ENCODE results near the gene LARP1. TPM values are rescaled to one million over a fixed set of nuclear protein-coding genes. Genes with fewer than 3 reads are reported as not detected.

Gene LARP1
- total RNA-seq, 1 donor from 2014 or later, result 144 TPM

DNA sequence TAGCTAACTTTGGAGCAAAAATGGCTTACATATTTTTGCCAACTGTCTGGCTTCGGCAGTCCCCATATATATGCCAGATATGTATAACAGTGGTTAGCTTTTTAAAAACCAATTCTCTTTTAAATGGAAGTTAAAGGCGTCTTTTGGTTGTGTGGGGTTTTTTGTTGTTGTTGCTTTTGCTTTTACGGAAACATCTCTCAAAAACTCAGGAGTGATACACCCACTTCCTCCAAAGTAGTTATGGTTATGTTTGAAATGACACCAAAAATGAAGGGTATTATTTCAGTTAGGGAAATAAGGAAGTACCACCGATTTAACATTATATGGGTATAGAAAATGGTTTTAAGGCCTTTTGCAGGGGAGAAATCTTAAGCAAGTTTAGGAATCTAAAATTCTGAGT is 105.6 kb downstream of the LARP1 start:
- ATAC-seq, result no peak

GRCh38 chr5:154861946-154862345 is 106.8 kb downstream of the LARP1 start:
- no peak for ATAC-seq

- no peak for ATAC-seq
Measured at GRCh38 chr5:154862766-154863165, 107.6 kb downstream of the LARP1 start.

DNA sequence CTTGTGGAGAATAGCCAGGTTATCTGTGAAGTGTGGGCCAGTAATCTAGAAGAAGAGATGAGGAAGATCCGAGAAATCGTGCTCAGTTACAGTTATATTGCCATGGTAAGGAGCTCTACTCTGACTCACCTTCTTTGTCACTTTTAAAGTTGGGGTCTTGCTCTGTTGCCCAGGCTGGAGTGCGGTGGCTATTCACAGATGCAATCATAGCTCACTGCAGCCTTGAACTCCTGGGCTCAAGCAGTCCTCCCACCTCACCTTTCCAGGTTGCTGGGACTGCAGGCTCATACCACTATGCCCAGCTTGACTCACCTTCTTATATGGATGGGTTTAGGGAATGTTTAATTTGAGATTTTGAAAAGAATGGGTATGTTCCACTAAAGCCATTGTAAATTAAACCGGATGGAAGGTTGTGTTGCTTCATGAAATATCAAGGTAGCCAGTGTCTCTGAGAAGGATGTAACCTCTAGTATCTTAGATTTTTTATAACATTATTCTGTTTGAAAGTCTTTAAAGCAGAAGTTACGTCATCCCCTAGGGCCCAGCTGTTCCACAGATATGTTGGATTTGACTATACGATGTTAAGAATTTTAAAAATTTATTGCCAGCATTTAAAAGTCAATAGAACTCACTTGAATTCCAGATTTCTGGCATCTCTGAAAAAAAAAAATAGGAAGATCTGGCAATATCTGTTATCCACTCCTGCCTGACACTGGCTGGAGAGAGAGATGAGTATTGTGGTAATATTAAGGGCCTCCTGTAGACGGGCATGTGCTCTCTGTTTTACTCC is 108.3 kb downstream of the LARP1 start:
- no peak for ATAC-seq

DNA sequence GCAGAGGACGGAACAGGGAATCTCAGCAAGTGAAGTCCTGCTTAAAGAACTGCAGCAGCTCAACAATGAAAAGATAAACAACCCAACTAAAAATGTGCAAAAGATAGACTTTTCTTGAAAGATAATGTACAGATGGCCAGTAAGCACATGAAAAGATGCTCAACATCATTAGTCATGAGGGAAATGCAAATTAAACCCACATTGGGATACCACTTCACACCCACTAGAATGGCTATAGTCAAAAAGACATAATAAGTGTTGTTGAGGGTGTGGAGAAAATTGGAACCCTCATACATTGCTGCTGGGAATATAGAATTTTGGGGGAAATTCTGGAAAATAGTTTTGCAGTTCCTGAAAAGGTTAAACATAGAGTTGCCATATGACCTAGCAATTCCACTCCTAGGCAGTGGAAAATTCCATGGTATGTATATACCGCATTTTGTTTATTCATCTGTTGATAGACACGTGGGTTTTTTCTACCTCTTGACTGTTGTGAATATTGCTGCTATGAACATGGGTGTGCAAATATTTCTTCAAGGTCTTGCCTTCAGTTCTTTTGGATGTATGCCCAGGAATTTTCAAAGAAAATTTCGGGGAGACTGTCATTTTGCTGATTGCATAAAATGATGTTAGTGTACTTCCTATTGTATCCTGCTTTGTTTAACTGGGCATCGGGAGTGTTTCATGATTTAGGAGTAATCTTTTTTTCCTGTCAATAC is 110.4 kb downstream of the LARP1 start:
- ATAC-seq, result no peak

DNA sequence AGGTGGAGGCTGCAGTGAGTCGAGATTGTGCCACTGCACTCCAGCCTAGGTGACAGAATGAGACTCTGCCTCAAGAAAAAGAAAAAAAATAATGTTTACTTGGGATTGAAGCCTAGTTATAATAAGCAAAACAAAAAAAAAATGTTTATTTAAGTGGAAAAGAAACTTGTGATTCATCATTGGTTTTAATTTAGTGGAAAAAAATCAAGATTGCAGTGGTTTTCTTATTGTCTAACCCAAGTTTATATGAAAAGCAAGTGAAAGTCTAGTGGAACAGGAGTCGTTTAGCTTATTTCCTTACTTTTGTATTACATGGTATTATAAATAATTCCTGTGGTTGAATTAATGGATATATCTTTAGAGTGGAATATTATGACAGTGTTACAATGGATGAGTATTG is 111.7 kb downstream of the LARP1 start:
- ATAC-seq, result no peak

Other genes with a start within 250 kb of the LARP1 start
- 2.9 TPM for gene FAXDC2, start 95.2 kb downstream of the LARP1 start, total RNA-seq
- gene CNOT8, start 103.2 kb downstream of the LARP1 start, total RNA-seq, result 25.7 TPM
- gene GEMIN5, start 182.8 kb downstream of the LARP1 start, total RNA-seq, result 11.0 TPM
- gene MRPL22, start 185.7 kb downstream of the LARP1 start, total RNA-seq, result 43.7 TPM